ENCODE data around the gene COG7. TPM values are rescaled to one million over a fixed set of nuclear protein-coding genes. Genes with fewer than 3 reads are reported as not detected.

COG7 gene
- total RNA-seq, 6 experiments from 2014 or later: 17.7 to 21.2 (median 19.7) TPM

- DNase-seq: no peak
- no peak overlapping the region for H3K27ac Mint-ChIP-seq
- no peaks in the 10 kb centered on the region for H3K9me3 Mint-ChIP-seq
- H3K4me3 Mint-ChIP-seq: no peak overlapping the region
- TF ChIP-seq, protein P1, sequence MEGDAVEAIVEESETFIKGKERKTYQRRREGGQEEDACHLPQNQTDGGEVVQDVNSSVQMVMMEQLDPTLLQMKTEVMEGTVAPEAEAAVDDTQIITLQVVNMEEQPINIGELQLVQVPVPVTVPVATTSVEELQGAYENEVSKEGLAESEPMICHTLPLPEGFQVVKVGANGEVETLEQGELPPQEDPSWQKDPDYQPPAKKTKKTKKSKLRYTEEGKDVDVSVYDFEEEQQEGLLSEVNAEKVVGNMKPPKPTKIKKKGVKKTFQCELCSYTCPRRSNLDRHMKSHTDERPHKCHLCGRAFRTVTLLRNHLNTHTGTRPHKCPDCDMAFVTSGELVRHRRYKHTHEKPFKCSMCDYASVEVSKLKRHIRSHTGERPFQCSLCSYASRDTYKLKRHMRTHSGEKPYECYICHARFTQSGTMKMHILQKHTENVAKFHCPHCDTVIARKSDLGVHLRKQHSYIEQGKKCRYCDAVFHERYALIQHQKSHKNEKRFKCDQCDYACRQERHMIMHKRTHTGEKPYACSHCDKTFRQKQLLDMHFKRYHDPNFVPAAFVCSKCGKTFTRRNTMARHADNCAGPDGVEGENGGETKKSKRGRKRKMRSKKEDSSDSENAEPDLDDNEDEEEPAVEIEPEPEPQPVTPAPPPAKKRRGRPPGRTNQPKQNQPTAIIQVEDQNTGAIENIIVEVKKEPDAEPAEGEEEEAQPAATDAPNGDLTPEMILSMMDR (IDR thresholded peaks at IDR 0.05): no peak
- H3K4me1 Mint-ChIP-seq (ENCODE audit: low read depth): no peaks in the 10 kb centered on the region
- H3K36me3 Mint-ChIP-seq (ENCODE audit: low read depth): peaks cover 18% of the 10 kb centered on the region
- no peaks in the 10 kb centered on the region for H3K27me3 Mint-ChIP-seq (ENCODE audit: insufficient read depth)
These were observed 63.8 kb downstream of the COG7 start for GRCh38 chr16:23389201-23389600.

- TF ChIP-seq, protein P1 (IDR thresholded peaks at IDR 0.05): no peak
- Mint-ChIP-seq H3K4me1 (ENCODE audit: low read depth) (no peaks in the 10 kb centered on the region), H3K9me3 (no peaks in the 10 kb centered on the region), H3K36me3 (ENCODE audit: low read depth) (peaks cover 18% of the 10 kb centered on the region), H3K27ac (no peak overlapping the region), H3K4me3 (no peak overlapping the region), H3K27me3 (ENCODE audit: insufficient read depth) (no peaks in the 10 kb centered on the region)
- no peak for DNase-seq
These were observed 64.2 kb downstream of the COG7 start for GRCh38 chr16:23388786-23389185.

- DNase-seq: no peak
- Mint-ChIP-seq H3K27ac (no peak overlapping the region; the same call in 1 of the 2 replicates), H3K4me3 (no peak overlapping the region), H3K4me1 (ENCODE audit: low read depth) (no peaks in the 10 kb centered on the region), H3K9me3 (no peaks in the 10 kb centered on the region), H3K27me3 (ENCODE audit: insufficient read depth) (no peaks in the 10 kb centered on the region), H3K36me3 (ENCODE audit: low read depth) (peaks cover 18% of the 10 kb centered on the region)
- TF ChIP-seq, protein P1 (IDR thresholded peaks at IDR 0.05): no peak
These were observed 65.3 kb downstream of the COG7 start for GRCh38 chr16:23387666-23388065.

DNA sequence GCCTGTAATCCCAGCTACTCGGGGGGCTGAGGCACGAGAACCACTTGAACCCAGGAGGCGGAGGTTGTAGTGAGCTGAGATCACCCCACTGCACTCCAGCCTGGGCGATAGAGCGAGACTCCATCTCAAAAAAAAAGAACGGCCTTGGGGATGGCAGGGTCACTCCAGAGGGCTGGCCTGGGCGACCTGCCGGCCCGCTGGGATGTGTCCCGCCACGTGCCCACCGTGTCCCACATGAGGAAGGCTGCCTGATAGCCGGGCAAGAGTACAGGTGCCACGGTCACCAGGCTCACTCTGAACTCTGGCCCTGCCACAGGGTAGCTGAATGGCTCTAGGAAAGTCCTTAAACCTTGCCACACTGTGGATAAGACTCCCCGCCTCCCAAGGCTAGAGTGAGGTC, 67.5 kb downstream of the COG7 start:
- TF ChIP-seq, protein P1 (IDR thresholded peaks at IDR 0.05): no peak
- Mint-ChIP-seq H3K27me3 (ENCODE audit: insufficient read depth) (no peaks in the 10 kb centered on the region), H3K4me1 (ENCODE audit: low read depth) (no peaks in the 10 kb centered on the region), H3K27ac (no peak overlapping the region), H3K9me3 (no peaks in the 10 kb centered on the region), H3K4me3 (no peak overlapping the region), H3K36me3 (ENCODE audit: low read depth) (peaks cover 7% of the 10 kb centered on the region)
- DNase-seq: no peak

GRCh38 chr16:23384878-23385277, 68.1 kb downstream of the COG7 start:
- H3K27me3 Mint-ChIP-seq (ENCODE audit: insufficient read depth): no peaks in the 10 kb centered on the region
- no peak overlapping the region for H3K4me3 Mint-ChIP-seq
- H3K9me3 Mint-ChIP-seq: no peaks in the 10 kb centered on the region
- TF ChIP-seq, protein P1 (IDR thresholded peaks at IDR 0.05): no peak
- no peaks in the 10 kb centered on the region for H3K4me1 Mint-ChIP-seq (ENCODE audit: low read depth)
- DNase-seq: no peak
- peaks cover 5% of the 10 kb centered on the region for H3K36me3 Mint-ChIP-seq (ENCODE audit: low read depth)
- no peak overlapping the region for H3K27ac Mint-ChIP-seq

GRCh38 chr16:23383881-23384280, 69.1 kb downstream of the COG7 start:
- TF ChIP-seq, protein P1 (IDR thresholded peaks at IDR 0.05): no peak
- Mint-ChIP-seq H3K27me3 (ENCODE audit: insufficient read depth) (no peaks in the 10 kb centered on the region), H3K4me3 (no peak overlapping the region), H3K9me3 (no peaks in the 10 kb centered on the region), H3K4me1 (ENCODE audit: low read depth) (no peaks in the 10 kb centered on the region), H3K36me3 (ENCODE audit: low read depth) (peaks cover 5% of the 10 kb centered on the region), H3K27ac (no peak overlapping the region)
- no peak for DNase-seq
